Esophagus muscularis mucosa (tissue), 3 donors: ENCODE data around the gene LUZP1.

Source experiments
- POLR2A ChIP-seq: fragments of 450-650 bp; IDR thresholded peaks from one replicate; pipeline ENCODE4 v1.6.1; 2017; ENCODE audit warnings: antibody characterized with exemption, moderate library complexity, mild to moderate bottlenecking, low read depth
- POLR2AphosphoS5 ChIP-seq, 2 donors: sonication (generic); formaldehyde crosslinking; IDR thresholded peaks; one replicate each; pipeline ENCODE4 v1.6.1; 2017; ENCODE audit warnings: antibody characterized with exemption in 2 of 2
- TF ChIP-seq, protein P1 (sequence below), 3 experiments: fragments of 200-600 bp in 2 of 3; fragments of 450-650 bp in 1 of 3; sonication (generic) in 2 of 3; IDR thresholded peaks; one replicate each; pipeline ENCODE4 v1.5.1; 2017 to 2019; ENCODE audit warnings: antibody characterized with exemption in 3 of 3, mild to moderate bottlenecking in 2 of 3, moderate library complexity in 1 of 3

DNA sequence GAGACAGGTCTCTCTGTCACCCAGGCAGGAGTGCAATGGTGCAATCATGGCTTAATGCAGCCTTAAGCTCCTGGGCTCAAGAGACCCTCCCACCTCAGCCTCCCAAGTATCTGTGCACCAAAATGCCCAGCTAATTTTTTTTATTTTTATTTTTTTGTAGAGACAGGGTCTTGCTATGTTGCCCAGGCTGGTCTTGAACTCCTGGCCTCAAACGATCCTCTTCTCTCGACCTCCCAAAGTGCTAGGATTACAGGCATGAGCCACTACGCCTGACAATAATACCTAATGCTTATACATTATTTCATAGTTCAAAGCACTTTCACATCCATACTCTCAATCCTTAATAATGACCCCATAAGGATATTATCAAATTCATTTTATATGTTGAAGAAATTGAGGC is 48.3 kb downstream of the LUZP1 start:
- TF ChIP-seq, protein P1, sequence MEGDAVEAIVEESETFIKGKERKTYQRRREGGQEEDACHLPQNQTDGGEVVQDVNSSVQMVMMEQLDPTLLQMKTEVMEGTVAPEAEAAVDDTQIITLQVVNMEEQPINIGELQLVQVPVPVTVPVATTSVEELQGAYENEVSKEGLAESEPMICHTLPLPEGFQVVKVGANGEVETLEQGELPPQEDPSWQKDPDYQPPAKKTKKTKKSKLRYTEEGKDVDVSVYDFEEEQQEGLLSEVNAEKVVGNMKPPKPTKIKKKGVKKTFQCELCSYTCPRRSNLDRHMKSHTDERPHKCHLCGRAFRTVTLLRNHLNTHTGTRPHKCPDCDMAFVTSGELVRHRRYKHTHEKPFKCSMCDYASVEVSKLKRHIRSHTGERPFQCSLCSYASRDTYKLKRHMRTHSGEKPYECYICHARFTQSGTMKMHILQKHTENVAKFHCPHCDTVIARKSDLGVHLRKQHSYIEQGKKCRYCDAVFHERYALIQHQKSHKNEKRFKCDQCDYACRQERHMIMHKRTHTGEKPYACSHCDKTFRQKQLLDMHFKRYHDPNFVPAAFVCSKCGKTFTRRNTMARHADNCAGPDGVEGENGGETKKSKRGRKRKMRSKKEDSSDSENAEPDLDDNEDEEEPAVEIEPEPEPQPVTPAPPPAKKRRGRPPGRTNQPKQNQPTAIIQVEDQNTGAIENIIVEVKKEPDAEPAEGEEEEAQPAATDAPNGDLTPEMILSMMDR (IDR thresholded peaks at IDR 0.05), result no peak
- TF ChIP-seq POLR2AphosphoS5 (IDR thresholded peaks at IDR 0.05) (no peak), POLR2A (no peak)
